Endothelial cell of umbilical vein (primary cell): ENCODE data around the gene RWDD1. TPM values are rescaled to one million over a fixed set of nuclear protein-coding genes. Genes with fewer than 3 reads are reported as not detected.

Experiments used
- BruUV-seq: library from RNA; stranded (reverse); fragments of 400-500 nt; replicated peaks from 2 replicates; lab custom pipeline; 2021; lab: Mats Ljungman, UMichigan
- CTCF ChIA-PET: fragments of 300-600, 350-600 bp; sonication (Branson Sonifier 250); formaldehyde crosslinking; loops from one replicate; lab custom pipeline; 2021; ENCODE audit warnings: antibody characterized with exemption, inconsistent platforms; lab: Charles Lee
- POLR2A ChIA-PET: fragments of 300-600, 350-600 bp; sonication (Branson Sonifier 250); formaldehyde crosslinking; loops from one replicate; lab custom pipeline; 2021; ENCODE audit warnings: antibody characterized with exemption, inconsistent platforms; lab: Charles Lee
- DNase-seq: peaks from one replicate; pipeline ENCODE4 v3.0.0-alpha.2; 2011; ENCODE audit warnings: low read depth, low spot score
- FAIRE-seq: peaks from 2 replicates; lab custom pipeline; 2011; peaks lifted over from hg19 to GRCh38; lab: Jason Lieb, UNC
- H2AFZ ChIP-seq: 2 replicates; pipeline ENCODE4 v1.6.0; 2012; ENCODE audit warnings: low read depth, low read length, control low read depth, inconsistent platforms
- H3K27ac ChIP-seq: 2 replicates; pipeline ENCODE4 v1.5.1; 2011; ENCODE audit warnings: low read depth, mild to moderate bottlenecking, control low read depth, low read length, moderate library complexity; ENCODE audit not compliant: insufficient read depth
- H3K27me3 ChIP-seq, 2 experiments: 2 replicates each; pipeline versions ENCODE4 v1.6.0 to v1.6.1; 2011; ENCODE audit warnings: low read length in 2 of 2, mixed read lengths in 1 of 2; ENCODE audit not compliant: control insufficient read depth in 2 of 2, insufficient read depth in 2 of 2
- H3K36me3 ChIP-seq, 2 experiments: 2 replicates in 1 of 2; 3 replicates in 1 of 2; pipeline ENCODE4 v1.5.1; 2011; ENCODE audit warnings: low read length in 2 of 2, mild to moderate bottlenecking in 1 of 2, moderate library complexity in 1 of 2; ENCODE audit not compliant: control insufficient read depth in 2 of 2, insufficient read depth in 2 of 2; ENCODE audit errors: extremely low read depth in 1 of 2
- H3K4me1 ChIP-seq: 3 replicates; pipeline ENCODE4 v1.5.1; 2011; ENCODE audit warnings: mild to moderate bottlenecking, low read length; ENCODE audit not compliant: control insufficient read depth, insufficient read depth; ENCODE audit errors: extremely low read depth
- H3K4me2 ChIP-seq: 2 replicates; pipeline ENCODE4 v1.6.1; 2011; ENCODE audit warnings: low read length, control low read depth, mixed read lengths; ENCODE audit not compliant: insufficient read depth
- H3K4me3 ChIP-seq, 3 experiments: fragments of 200-600 bp in 1 of 3; sonication (generic), shearing (Covaris generic) in 1 of 3; replicated peaks in 1 of 3; 2 replicates each; pipeline ENCODE4 v1.5.1; 2011 to 2016; ENCODE audit warnings: control low read depth in 3 of 3, low read length in 3 of 3, mild to moderate bottlenecking in 2 of 3, inconsistent platforms in 1 of 3, low read depth in 1 of 3, moderate library complexity in 1 of 3; ENCODE audit not compliant: insufficient read depth in 1 of 3
- H3K79me2 ChIP-seq: 2 replicates; pipeline ENCODE4 v1.6.0; 2012; ENCODE audit warnings: low read length, inconsistent platforms; ENCODE audit not compliant: control insufficient read depth, insufficient read depth
- H3K9ac ChIP-seq: replicated peaks from 2 replicates; pipeline ENCODE3; 2011; ENCODE audit warnings: low read length, control low read depth; ENCODE audit not compliant: insufficient read depth; ENCODE audit errors: extremely low read depth
- H3K9me1 ChIP-seq: replicated peaks from 3 replicates; pipeline ENCODE4 v1.6.0; 2011; ENCODE audit warnings: mild to moderate bottlenecking, low read length; ENCODE audit not compliant: control insufficient read depth, insufficient read depth; ENCODE audit errors: extremely low read depth
- H3K9me3 ChIP-seq: replicated peaks from 2 replicates; pipeline ENCODE4 v1.5.1; 2012; ENCODE audit warnings: low read length, inconsistent platforms; ENCODE audit not compliant: control insufficient read depth, insufficient read depth
- H4K20me1 ChIP-seq: replicated peaks from 2 replicates; pipeline ENCODE3; 2011; ENCODE audit warnings: mild to moderate bottlenecking, low read length; ENCODE audit not compliant: control insufficient read depth, insufficient read depth; ENCODE audit errors: extremely low read depth
- EZH2 ChIP-seq: IDR thresholded peaks from 2 replicates; pipeline ENCODE4 v1.6.1; 2012; ENCODE audit warnings: borderline replicate concordance, low read depth, mild to moderate bottlenecking, moderate library complexity, low read length, inconsistent platforms; ENCODE audit not compliant: severe bottlenecking
- FOS ChIP-seq: IDR thresholded peaks from 2 replicates; pipeline ENCODE4 v1.6.1; 2011; ENCODE audit warnings: mild to moderate bottlenecking, low read length, moderate library complexity, borderline replicate concordance; ENCODE audit not compliant: insufficient read depth
- GATA2 ChIP-seq: IDR thresholded peaks from 2 replicates; pipeline ENCODE4 v1.7.0; 2011; ENCODE audit warnings: low read depth, mild to moderate bottlenecking, moderate library complexity, mixed read lengths, low read length; ENCODE audit not compliant: insufficient read length, insufficient read depth
- JUN ChIP-seq: IDR thresholded peaks from 2 replicates; pipeline ENCODE4 v1.6.1; 2011; ENCODE audit warnings: borderline replicate concordance, low read depth; ENCODE audit not compliant: insufficient read length, insufficient read depth
- MYC ChIP-seq: IDR thresholded peaks from one replicate; pipeline ENCODE4 v1.6.1; 2011; ENCODE audit warnings: mild to moderate bottlenecking, low read depth, low read length
- POLR2A ChIP-seq: IDR thresholded peaks from 2 replicates; pipeline ENCODE4 v1.6.1; 2012; ENCODE audit warnings: low read depth, mild to moderate bottlenecking, control low read depth, low read length
- POLR2AphosphoS5 ChIP-seq: IDR thresholded peaks from 2 replicates; pipeline ENCODE4 v1.6.1; 2012; ENCODE audit warnings: low read depth, mild to moderate bottlenecking, control low read depth, low read length, moderate library complexity; ENCODE audit not compliant: insufficient read depth
- dilution Hi-C: fragments of 300-500 bp; cut with MboI; formaldehyde crosslinking; loops from one replicate; pipeline ENCODE4 v1.15.0; 2019; ENCODE audit warnings: low sequenced_read_pairs; ENCODE audit not compliant: extremely low pct_ligation_motif_present
- intact Hi-C: fragments of 100-400 bp; cut with micrococcal nuclease; formaldehyde crosslinking; loops from one replicate; pipeline ENCODE4 v1.10.0; 2022
- polyA plus RNA-seq, 4 experiments: library from polyadenylated mRNA; depleted of rRNA in 3 of 4; stranded (reverse) in 3 of 4; unstranded in 1 of 4; fragments of >200 nt; gene quantifications; 2 replicates each; pipeline versions ENCODE4 v1.2.1 to v1.2.3, GENCODE V29; 2011 to 2012; ENCODE audit warnings: missing spikeins in 1 of 4
- total RNA-seq: library from RNA; stranded (reverse); gene quantifications from 2 replicates; pipeline ENCODE4 v1.2.3, GENCODE V29; 2021
- TF ChIP-seq, protein P1 (sequence below): IDR thresholded peaks from 2 replicates; pipeline ENCODE4 v1.6.1; 2011; ENCODE audit not compliant: insufficient read depth, insufficient read length
- TF ChIP-seq, protein P2 (sequence below), 2 donors: IDR thresholded peaks; 1 replicate in 1 of 2; 2 replicates in 1 of 2; pipeline ENCODE4 v1.5.1; 2011; ENCODE audit warnings: low read length in 2 of 2, mild to moderate bottlenecking in 2 of 2, moderate library complexity in 2 of 2, control low read depth in 1 of 2, inconsistent platforms in 1 of 2, low read depth in 1 of 2; ENCODE audit not compliant: insufficient read depth in 1 of 2; ENCODE audit errors: extremely low read depth in 1 of 2

The RWDD1 gene
- total and polyA plus RNA-seq, 2 donors (not counting 3 experiments of a cell fraction or from before 2014, with no cell fraction given), result 18.7 to 37.9 TPM

DNA sequence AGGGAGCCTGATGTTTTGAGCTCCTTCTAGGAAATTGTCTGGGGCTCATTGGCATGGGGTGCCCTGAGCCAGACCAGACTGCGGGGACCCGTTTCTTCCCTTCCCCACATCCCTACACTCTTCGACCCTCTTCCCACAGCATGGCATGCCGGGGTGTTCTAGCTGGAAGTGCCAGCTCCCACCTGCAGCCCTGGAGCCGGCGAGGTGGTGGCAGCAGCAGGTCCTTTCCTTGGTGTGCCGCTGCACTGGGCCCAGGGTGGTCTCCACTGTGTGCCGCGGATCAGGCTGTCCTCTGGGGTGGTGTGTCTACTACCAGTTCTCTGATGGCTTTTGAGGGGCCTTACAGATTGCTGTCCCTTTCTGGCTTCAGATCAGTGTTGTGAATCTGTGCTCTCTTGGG is 7.5 kb upstream of the RWDD1 start:
- no peaks in the 10 kb centered on the region for H3K36me3 ChIP-seq
- H3K27me3 ChIP-seq, result no peaks in the 10 kb centered on the region
- peaks cover 7% of the 10 kb centered on the region for H3K4me1 ChIP-seq
- H3K4me2 ChIP-seq, result no peak overlapping the region
- no peak overlapping the region for H2AFZ ChIP-seq
- no peak overlapping the region for H3K27ac ChIP-seq
- dilution Hi-C loops, result no loop called here
- POLR2A ChIA-PET, result no interaction called here
- no peaks in the 10 kb centered on the region for H3K9me3 ChIP-seq
- DNase-seq (no peak), FAIRE-seq (no peak)
- no peaks in the 10 kb centered on the region for H3K9me1 ChIP-seq
- H4K20me1 ChIP-seq, result no peaks in the 10 kb centered on the region
- H3K4me3 ChIP-seq, result no peak overlapping the region
- H3K9ac ChIP-seq, result no peak overlapping the region
- CTCF ChIA-PET, result interaction anchor here (1.0 to 4.3 kb wide), 15 partner anchors 7 to 346 kb away, joined by 4 to 44 read pairs (median 7); partner anchors contain the start of genes CALHM5, RSPH4A and RWDD1
- no TSS peak for BruUV-seq
- intact Hi-C loops, result loop anchor here (5.0 kb wide), 1 partner anchor 283 kb away; no protein-coding TSS in a partner anchor
- TF ChIP-seq GATA2 (no peak), MYC (no peak), EZH2 (no peak), FOS (no peak), JUN (no peak), POLR2AphosphoS5 (no peak), POLR2A (no peak)
- TF ChIP-seq, protein P1, sequence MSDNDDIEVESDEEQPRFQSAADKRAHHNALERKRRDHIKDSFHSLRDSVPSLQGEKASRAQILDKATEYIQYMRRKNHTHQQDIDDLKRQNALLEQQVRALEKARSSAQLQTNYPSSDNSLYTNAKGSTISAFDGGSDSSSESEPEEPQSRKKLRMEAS, result no peak
- TF ChIP-seq, protein P2, sequence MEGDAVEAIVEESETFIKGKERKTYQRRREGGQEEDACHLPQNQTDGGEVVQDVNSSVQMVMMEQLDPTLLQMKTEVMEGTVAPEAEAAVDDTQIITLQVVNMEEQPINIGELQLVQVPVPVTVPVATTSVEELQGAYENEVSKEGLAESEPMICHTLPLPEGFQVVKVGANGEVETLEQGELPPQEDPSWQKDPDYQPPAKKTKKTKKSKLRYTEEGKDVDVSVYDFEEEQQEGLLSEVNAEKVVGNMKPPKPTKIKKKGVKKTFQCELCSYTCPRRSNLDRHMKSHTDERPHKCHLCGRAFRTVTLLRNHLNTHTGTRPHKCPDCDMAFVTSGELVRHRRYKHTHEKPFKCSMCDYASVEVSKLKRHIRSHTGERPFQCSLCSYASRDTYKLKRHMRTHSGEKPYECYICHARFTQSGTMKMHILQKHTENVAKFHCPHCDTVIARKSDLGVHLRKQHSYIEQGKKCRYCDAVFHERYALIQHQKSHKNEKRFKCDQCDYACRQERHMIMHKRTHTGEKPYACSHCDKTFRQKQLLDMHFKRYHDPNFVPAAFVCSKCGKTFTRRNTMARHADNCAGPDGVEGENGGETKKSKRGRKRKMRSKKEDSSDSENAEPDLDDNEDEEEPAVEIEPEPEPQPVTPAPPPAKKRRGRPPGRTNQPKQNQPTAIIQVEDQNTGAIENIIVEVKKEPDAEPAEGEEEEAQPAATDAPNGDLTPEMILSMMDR (IDR thresholded peaks at IDR 0.05; ENCODE audit: extremely low read depth in 1 of 2, insufficient read depth in 1 of 2, low read depth in 1 of 2, low read length in 2 of 2), result no peak
- H3K79me2 ChIP-seq, result no peaks in the 10 kb centered on the region
